Hepatocyte (in vitro differentiated cells): ENCODE results near the gene SFT2D1. TPM values are rescaled to one million over a fixed set of nuclear protein-coding genes. Genes with fewer than 3 reads are reported as not detected.

Experiments used
- DNase-seq: peaks from one replicate; pipeline ENCODE4 v3.0.0-alpha.2; 2016; ENCODE audit warnings: low spot score
- H2AFZ ChIP-seq: fragments of 200-600 bp; sonication (generic); 2 replicates; pipeline ENCODE4 v1.6.0; 2016; ENCODE audit warnings: antibody characterized with exemption, mild to moderate bottlenecking
- H3K27ac ChIP-seq: fragments of 200-600 bp; sonication (generic); 2 replicates; pipeline ENCODE4 v1.5.1; 2016; ENCODE audit warnings: mild to moderate bottlenecking
- H3K27me3 ChIP-seq: fragments of 200-600 bp; sonication (generic); 2 replicates; pipeline ENCODE4 v1.6.1; 2016
- H3K36me3 ChIP-seq: fragments of 200-600 bp; sonication (generic); replicated peaks from 2 replicates; pipeline ENCODE4 v1.5.1; 2016; ENCODE audit warnings: low read depth; ENCODE audit not compliant: insufficient read depth
- H3K4me1 ChIP-seq: fragments of 200-600 bp; sonication (generic); 2 replicates; pipeline ENCODE4 v1.5.1; 2016; ENCODE audit warnings: mild to moderate bottlenecking, moderate library complexity; ENCODE audit not compliant: insufficient read depth
- H3K4me2 ChIP-seq: fragments of 200-600 bp; sonication (generic); 2 replicates; pipeline ENCODE4 v1.6.0; 2016
- H3K4me3 ChIP-seq: fragments of 200-600 bp; sonication (generic); 2 replicates; pipeline ENCODE4 v1.5.1; 2016; ENCODE audit warnings: mild to moderate bottlenecking
- H3K79me2 ChIP-seq: fragments of 200-600 bp; sonication (generic); 2 replicates; pipeline ENCODE4 v1.6.0; 2017; ENCODE audit warnings: mild to moderate bottlenecking
- H3K9me2 ChIP-seq: fragments of 200-600 bp; sonication (generic); replicated peaks from 2 replicates; pipeline ENCODE4 v1.6.0; 2017; ENCODE audit warnings: mild to moderate bottlenecking; ENCODE audit not compliant: insufficient read depth
- H3K9me3 ChIP-seq: fragments of 200-600 bp; sonication (generic); 2 replicates; pipeline ENCODE4 v1.5.1; 2016; ENCODE audit warnings: low read depth, mild to moderate bottlenecking
- H4K20me1 ChIP-seq: fragments of 200-600 bp; sonication (generic); 2 replicates; pipeline ENCODE4 v1.6.0; 2016; ENCODE audit warnings: mild to moderate bottlenecking; ENCODE audit not compliant: insufficient read depth, poor library complexity, severe bottlenecking
- CTCF ChIP-seq: fragments of 200-600 bp; sonication (generic); IDR thresholded peaks from 2 replicates; pipeline ENCODE4 v1.5.1; 2016; ENCODE audit warnings: antibody characterized with exemption, mild to moderate bottlenecking; ENCODE audit not compliant: poor library complexity
- EZH2 ChIP-seq: fragments of 200-600 bp; sonication (generic); IDR thresholded peaks from 2 replicates; pipeline ENCODE4 v1.6.1; 2016; ENCODE audit warnings: antibody characterized with exemption, mild to moderate bottlenecking, borderline replicate concordance
- EZH2phosphoT487 ChIP-seq: fragments of 200-600 bp; sonication (generic); IDR thresholded peaks from one replicate; pipeline ENCODE4 v1.6.1; 2018; ENCODE audit warnings: antibody characterized with exemption, mild to moderate bottlenecking, low read depth, moderate library complexity; ENCODE audit not compliant: unreplicated experiment, severe bottlenecking
- WGBS: methylation state at CpG from one replicate; pipeline ENCODE4 v1.1.6; 2016; ENCODE audit warnings: low lambda C conversion rate; ENCODE audit errors: missing lambda C conversion rate; 5-methylcytosine and 5-hydroxymethylcytosine counted together
- polyA plus RNA-seq: library from polyadenylated mRNA; unstranded; fragments of >200 nt; fragmentation: Nextera tagmentation; extraction: Ambion mirVana; gene quantifications from 2 replicates; pipeline ENCODE4 v1.2.1, GENCODE V29; 2016
- total RNA-seq: library from RNA; depleted of rRNA; stranded (reverse); fragments of >200 nt; gene quantifications from 2 replicates; pipeline ENCODE4 v1.2.3, GENCODE V29; 2014

Gene SFT2D1
- total and polyA plus RNA-seq, 2 experiments from 2014 or later: 51.6 to 83.0 TPM

DNA sequence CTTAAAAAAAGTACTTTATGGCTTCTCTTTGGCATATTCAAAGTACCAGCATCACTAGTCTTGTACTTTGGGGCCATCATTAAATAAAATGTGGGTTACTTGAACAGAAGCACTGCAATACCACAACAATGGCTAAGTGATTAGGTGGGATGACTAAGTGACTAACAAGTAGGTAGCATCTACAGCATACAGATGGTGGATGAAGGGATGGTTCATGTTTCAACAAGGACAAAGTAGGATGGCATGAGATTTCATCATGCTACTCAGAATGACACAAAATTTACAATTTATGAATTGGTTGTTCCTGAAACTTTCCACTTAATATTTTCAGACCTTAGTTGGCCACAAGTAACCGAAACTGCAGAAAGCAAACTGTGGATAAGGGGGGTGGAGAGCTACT, 32.7 kb upstream of the SFT2D1 start:
- no peaks in the 10 kb centered on the region for H4K20me1 ChIP-seq
- no peaks in the 10 kb centered on the region for H3K27me3 ChIP-seq
- no peak overlapping the region for H3K4me2 ChIP-seq
- no peak overlapping the region for H3K4me3 ChIP-seq
- TF ChIP-seq CTCF: no peak
- no peak for TF ChIP-seq EZH2
- TF ChIP-seq EZH2phosphoT487: no peak
- no peak overlapping the region for H2AFZ ChIP-seq
- H3K27ac ChIP-seq: no peak overlapping the region
- no peak for DNase-seq
- no peaks in the 10 kb centered on the region for H3K36me3 ChIP-seq
- 96% methylated on average over 1 of the region's 1 CpG for WGBS
- H3K9me2 ChIP-seq: no peaks in the 10 kb centered on the region
- peaks cover 32% of the 10 kb centered on the region for H3K79me2 ChIP-seq
- no peaks in the 10 kb centered on the region for H3K4me1 ChIP-seq
- H3K9me3 ChIP-seq: no peaks in the 10 kb centered on the region

GRCh38 chr6:166370489-166370888, 28.1 kb upstream of the SFT2D1 start:
- H3K27me3 ChIP-seq: no peaks in the 10 kb centered on the region
- 93% methylated on average over 3 of the region's 3 CpGs for WGBS
- TF ChIP-seq EZH2 (no peak), CTCF (no peak), EZH2phosphoT487 (no peak)

GRCh38 chr6:166369782-166370181, 27.4 kb upstream of the SFT2D1 start:
- TF ChIP-seq EZH2 (no peak), EZH2phosphoT487 (no peak), CTCF (no peak)
- Histone ChIP-seq H3K27me3 (no peaks in the 10 kb centered on the region), H2AFZ (no peak overlapping the region), H3K27ac (no peak overlapping the region), H4K20me1 (no peaks in the 10 kb centered on the region), H3K4me1 (no peaks in the 10 kb centered on the region), H3K4me2 (no peak overlapping the region), H3K9me2 (no peaks in the 10 kb centered on the region), H3K36me3 (no peaks in the 10 kb centered on the region), H3K4me3 (no peak overlapping the region), H3K9me3 (no peaks in the 10 kb centered on the region), H3K79me2 (no peaks in the 10 kb centered on the region)
- DNase-seq: no peak
- WGBS: 88% methylated on average over 3 of the region's 3 CpGs

More at GRCh38 chr6:166370489-166370888, 28.1 kb upstream of the SFT2D1 start:
- Histone ChIP-seq H2AFZ (no peak overlapping the region), H3K27ac (no peak overlapping the region), H3K9me2 (no peaks in the 10 kb centered on the region), H3K36me3 (no peaks in the 10 kb centered on the region), H3K79me2 (no peaks in the 10 kb centered on the region), H3K9me3 (no peaks in the 10 kb centered on the region), H4K20me1 (no peaks in the 10 kb centered on the region), H3K4me3 (no peak overlapping the region), H3K4me1 (no peaks in the 10 kb centered on the region), H3K4me2 (no peak overlapping the region)
- DNase-seq: no peak

GRCh38 chr6:166366921-166367320, 24.6 kb upstream of the SFT2D1 start:
- H3K79me2 ChIP-seq: no peaks in the 10 kb centered on the region
- H3K4me3 ChIP-seq: no peak overlapping the region
- no peaks in the 10 kb centered on the region for H3K4me1 ChIP-seq
- no peaks in the 10 kb centered on the region for H3K9me3 ChIP-seq
- H2AFZ ChIP-seq: no peak overlapping the region
- no peaks in the 10 kb centered on the region for H3K9me2 ChIP-seq
- H3K4me2 ChIP-seq: no peak overlapping the region
- H3K27ac ChIP-seq: no peak overlapping the region
- no peaks in the 10 kb centered on the region for H3K27me3 ChIP-seq
- no peak for TF ChIP-seq EZH2phosphoT487
- no peak for TF ChIP-seq EZH2
- no peak for TF ChIP-seq CTCF
- 97% methylated on average over 3 of the region's 3 CpGs for WGBS
- no peaks in the 10 kb centered on the region for H4K20me1 ChIP-seq
- no peaks in the 10 kb centered on the region for H3K36me3 ChIP-seq
- no peak for DNase-seq
